ENCODE results near the gene ST7. TPM values are rescaled to one million over a fixed set of nuclear protein-coding genes. Genes with fewer than 3 reads are reported as not detected.

ST7 gene
- total and polyA plus RNA-seq, 2 donors (not counting 3 experiments of a cell fraction or from before 2014, with no cell fraction given), result 18.6 to 24.9 TPM

GRCh38 chr7:117172283-117172682 is 219.0 kb downstream of the ST7 start:
- no peak for DNase-seq (ENCODE audit: low read depth, low spot score)
- no peak overlapping the region for H3K27ac ChIP-seq (ENCODE audit: insufficient read depth, low read depth, low read length)
- dilution Hi-C loops (cut with MboI; ENCODE audit: extremely low pct_ligation_motif_present, low sequenced_read_pairs), result no loop called here

More at GRCh38 chr7:117172283-117172682, 219.0 kb downstream of the ST7 start:
- FAIRE-seq, result no peak
- no peak overlapping the region for H2AFZ ChIP-seq (ENCODE audit: low read depth, low read length)
- H3K9ac ChIP-seq (replicated peaks; ENCODE audit: extremely low read depth, insufficient read depth, low read length), result no peak overlapping the region
- H4K20me1 ChIP-seq (replicated peaks; ENCODE audit: control insufficient read depth, extremely low read depth, insufficient read depth, low read length), result no peaks in the 10 kb centered on the region
- BruUV-seq (replicated peaks), result no TSS peak
- ChIA-PET POLR2A (no interaction called here), CTCF (no interaction called here)
- H3K79me2 ChIP-seq (ENCODE audit: control insufficient read depth, insufficient read depth, low read length), result no peaks in the 10 kb centered on the region
- H3K36me3 ChIP-seq (ENCODE audit: control insufficient read depth in 2 of 2, extremely low read depth in 1 of 2, insufficient read depth in 2 of 2, low read length in 2 of 2), result peaks cover 0 to 6% of the 10 kb centered on the region in 2 experiments
- no peaks in the 10 kb centered on the region for H3K27me3 ChIP-seq (ENCODE audit: control insufficient read depth in 2 of 2, insufficient read depth in 2 of 2, low read length in 2 of 2)
- TF ChIP-seq POLR2AphosphoS5 (IDR thresholded peaks at IDR 0.05; ENCODE audit: insufficient read depth, low read depth, low read length) (no peak), GATA2 (IDR thresholded peaks at IDR 0.05; ENCODE audit: insufficient read depth, insufficient read length, low read depth, low read length) (no peak), MYC (IDR thresholded peaks at IDR 0.05; ENCODE audit: low read depth, low read length) (no peak), POLR2A (IDR thresholded peaks at IDR 0.05; ENCODE audit: low read depth, low read length) (no peak), EZH2 (IDR thresholded peaks at IDR 0.05; ENCODE audit: borderline replicate concordance, low read depth, low read length, severe bottlenecking) (no peak), FOS (IDR thresholded peaks at IDR 0.05; ENCODE audit: borderline replicate concordance, insufficient read depth, low read length) (no peak), MAX (IDR thresholded peaks at IDR 0.05; ENCODE audit: insufficient read depth, insufficient read length) (no peak), JUN (IDR thresholded peaks at IDR 0.05; ENCODE audit: borderline replicate concordance, insufficient read depth, insufficient read length, low read depth) (no peak)
- TF ChIP-seq, protein P1, sequence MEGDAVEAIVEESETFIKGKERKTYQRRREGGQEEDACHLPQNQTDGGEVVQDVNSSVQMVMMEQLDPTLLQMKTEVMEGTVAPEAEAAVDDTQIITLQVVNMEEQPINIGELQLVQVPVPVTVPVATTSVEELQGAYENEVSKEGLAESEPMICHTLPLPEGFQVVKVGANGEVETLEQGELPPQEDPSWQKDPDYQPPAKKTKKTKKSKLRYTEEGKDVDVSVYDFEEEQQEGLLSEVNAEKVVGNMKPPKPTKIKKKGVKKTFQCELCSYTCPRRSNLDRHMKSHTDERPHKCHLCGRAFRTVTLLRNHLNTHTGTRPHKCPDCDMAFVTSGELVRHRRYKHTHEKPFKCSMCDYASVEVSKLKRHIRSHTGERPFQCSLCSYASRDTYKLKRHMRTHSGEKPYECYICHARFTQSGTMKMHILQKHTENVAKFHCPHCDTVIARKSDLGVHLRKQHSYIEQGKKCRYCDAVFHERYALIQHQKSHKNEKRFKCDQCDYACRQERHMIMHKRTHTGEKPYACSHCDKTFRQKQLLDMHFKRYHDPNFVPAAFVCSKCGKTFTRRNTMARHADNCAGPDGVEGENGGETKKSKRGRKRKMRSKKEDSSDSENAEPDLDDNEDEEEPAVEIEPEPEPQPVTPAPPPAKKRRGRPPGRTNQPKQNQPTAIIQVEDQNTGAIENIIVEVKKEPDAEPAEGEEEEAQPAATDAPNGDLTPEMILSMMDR (IDR thresholded peaks at IDR 0.05; ENCODE audit: extremely low read depth in 1 of 2, insufficient read depth in 1 of 2, low read depth in 1 of 2, low read length in 2 of 2), result no peak
- H3K4me2 ChIP-seq (ENCODE audit: insufficient read depth, low read length), result no peak overlapping the region
- no peak overlapping the region for H3K4me3 ChIP-seq (replicated peaks in 1 of 3; ENCODE audit: insufficient read depth in 1 of 3, low read depth in 1 of 3, low read length in 3 of 3)
- peaks cover 12% of the 10 kb centered on the region for H3K4me1 ChIP-seq (ENCODE audit: control insufficient read depth, extremely low read depth, insufficient read depth, low read length)
- no peaks in the 10 kb centered on the region for H3K9me3 ChIP-seq (replicated peaks; ENCODE audit: control insufficient read depth, insufficient read depth, low read length)
- intact Hi-C loops (cut with micrococcal nuclease), result no loop called here
- H3K9me1 ChIP-seq (replicated peaks; ENCODE audit: control insufficient read depth, extremely low read depth, insufficient read depth, low read length), result no peaks in the 10 kb centered on the region

Data from endothelial cell of umbilical vein (primary cell).